ENCODE data around the gene PDZRN4.
"Not testable (repeated sequence)": the region's sequence is repeated elsewhere in the genome, so short reads cannot be mapped to it uniquely, and the experiment has no call there.

The PDZRN4 gene

DNA sequence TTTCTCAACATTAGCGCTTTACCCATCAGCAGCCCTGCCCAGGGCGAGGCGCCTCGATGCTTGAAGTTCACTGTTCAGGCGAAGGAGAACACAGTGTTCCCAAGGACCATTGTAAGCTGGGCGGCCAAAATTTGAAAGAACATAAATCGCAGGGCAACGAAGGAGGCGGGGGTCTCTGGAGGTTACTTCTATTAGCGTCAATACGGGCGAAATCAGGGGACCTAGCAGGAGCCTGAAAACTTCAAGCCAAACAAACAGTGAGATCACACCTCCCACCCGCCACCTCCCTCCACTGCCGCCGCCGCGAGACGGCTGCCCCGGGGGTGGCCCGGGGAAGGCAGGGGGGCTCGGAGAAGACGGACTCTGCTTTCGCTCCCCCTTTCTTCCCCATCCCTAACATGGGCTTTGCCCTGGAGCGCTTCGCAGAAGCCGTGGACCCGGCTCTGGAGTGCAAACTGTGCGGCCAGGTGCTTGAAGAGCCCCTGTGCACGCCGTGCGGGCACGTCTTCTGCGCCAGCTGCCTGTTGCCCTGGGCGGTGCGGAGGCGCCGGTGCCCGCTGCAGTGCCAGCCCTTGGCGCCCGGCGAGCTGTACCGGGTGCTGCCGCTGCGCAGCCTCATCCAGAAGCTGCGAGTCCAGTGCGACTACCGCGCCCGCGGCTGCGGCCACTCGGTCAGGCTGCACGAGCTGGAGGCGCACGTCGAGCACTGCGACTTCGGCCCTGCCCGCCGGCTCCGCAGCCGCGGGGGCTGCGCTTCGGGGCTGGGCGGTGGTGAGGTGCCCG, at the start of gene PDZRN4:
PDZRN4 (plus strand) TSS at position 263 of the 783 bp plus-strand sequence.
- in situ Hi-C loops (cut with MboI; ENCODE audit: low sequenced_read_pairs) = no loop called here

DNA sequence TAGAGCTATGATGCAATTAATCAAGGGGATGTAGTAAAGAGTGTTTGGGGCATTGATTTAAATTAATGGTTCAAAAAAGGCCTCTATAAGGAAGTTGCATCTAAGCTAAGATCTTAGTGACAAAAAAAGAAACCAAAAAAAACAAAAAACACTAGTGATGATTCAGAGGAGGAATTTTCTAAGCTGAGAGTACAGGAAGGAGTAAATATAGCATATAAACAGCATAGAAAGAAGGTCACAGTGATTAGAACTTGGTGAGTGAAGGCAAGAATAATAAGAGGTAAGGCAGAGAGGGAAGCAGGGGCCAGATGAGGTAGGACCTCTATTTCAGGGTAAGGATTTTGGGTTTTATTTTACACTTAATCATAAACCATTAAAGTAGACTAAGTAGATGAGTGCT, 48.0 kb upstream of the PDZRN4 start:
- in situ Hi-C loops (cut with MboI; ENCODE audit: low sequenced_read_pairs) = no loop called here

- in situ Hi-C loops (cut with MboI; ENCODE audit: low sequenced_read_pairs) = no loop called here
These were observed 47.0 kb upstream of the PDZRN4 start for GRCh38 chr12:41141104-41141503.

DNA sequence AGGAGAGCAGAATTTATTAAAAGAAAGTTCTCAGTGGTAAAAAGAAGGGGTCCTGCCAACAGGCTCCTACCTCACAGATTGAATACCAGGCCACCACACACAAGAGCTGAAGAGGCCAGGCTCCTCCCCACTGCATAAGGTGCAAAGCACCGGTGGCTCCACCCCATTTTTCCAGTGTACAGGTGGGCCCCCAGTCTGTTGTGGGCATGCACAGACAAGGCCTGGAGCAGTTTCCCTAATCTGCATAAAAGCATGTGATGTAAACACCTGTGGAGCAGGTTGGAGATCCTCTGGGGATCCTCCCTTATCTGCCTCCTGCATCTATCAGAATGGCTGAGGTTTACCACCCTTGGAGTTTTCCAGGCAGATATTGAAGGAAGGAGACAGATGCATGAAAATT, 45.7 kb upstream of the PDZRN4 start:
- in situ Hi-C loops (cut with MboI; ENCODE audit: low sequenced_read_pairs) = no loop called here

DNA sequence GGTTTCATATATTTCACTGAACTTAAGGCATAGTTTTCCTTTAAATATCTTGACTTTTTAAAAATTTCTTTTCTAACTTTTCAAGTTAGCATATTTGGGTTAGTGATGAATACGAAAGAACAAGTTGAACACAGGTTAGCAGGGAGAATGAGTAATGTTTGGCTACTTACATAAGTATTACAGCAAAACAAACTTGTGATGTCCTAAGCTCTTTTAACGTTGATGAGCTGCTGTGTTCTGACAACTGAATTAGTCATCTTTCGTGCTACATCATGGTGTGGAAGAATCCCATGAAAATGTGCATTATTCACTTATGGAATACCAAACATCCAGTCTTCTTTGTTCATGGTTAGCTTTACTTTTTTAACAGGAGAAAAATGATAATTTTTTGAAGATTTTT, 36.3 kb upstream of the PDZRN4 start:
- in situ Hi-C loops (cut with MboI; ENCODE audit: low sequenced_read_pairs) = no loop called here

- in situ Hi-C loops (cut with MboI; ENCODE audit: low sequenced_read_pairs) = no loop called here
These were observed 25.7 kb upstream of the PDZRN4 start for GRCh38 chr12:41162461-41162860.

- in situ Hi-C loops (cut with MboI; ENCODE audit: low sequenced_read_pairs) = no loop called here
These were observed 20.4 kb upstream of the PDZRN4 start for GRCh38 chr12:41167701-41168100.

- in situ Hi-C loops (cut with MboI; ENCODE audit: low sequenced_read_pairs) = no loop called here
These were observed 13.5 kb upstream of the PDZRN4 start for GRCh38 chr12:41174602-41175001.

DNA sequence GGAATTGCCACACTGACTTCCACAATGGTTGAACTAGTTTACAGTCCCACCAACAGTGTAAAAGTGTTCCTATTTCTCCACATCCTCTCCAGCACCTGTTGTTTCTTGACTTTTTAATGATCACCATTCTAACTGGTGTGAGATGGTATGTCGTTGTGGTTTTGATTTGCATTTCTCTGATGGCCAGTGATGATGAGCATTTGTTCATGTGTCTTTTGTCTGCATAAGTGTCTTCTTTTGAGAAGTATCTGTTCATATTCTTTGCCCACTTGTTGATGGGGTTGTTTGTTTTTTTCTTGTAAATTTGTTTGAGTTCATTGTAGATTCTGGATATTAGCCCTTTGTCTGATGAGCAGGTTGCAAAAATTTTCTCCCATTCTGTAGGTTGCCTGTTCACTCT, 8.6 kb upstream of the PDZRN4 start:
- in situ Hi-C loops (cut with MboI; ENCODE audit: low sequenced_read_pairs) = not testable (repeated sequence)

GRCh38 chr12:41184864-41185263, 3.3 kb upstream of the PDZRN4 start:
- in situ Hi-C loops (cut with MboI; ENCODE audit: low sequenced_read_pairs) = no loop called here

DNA sequence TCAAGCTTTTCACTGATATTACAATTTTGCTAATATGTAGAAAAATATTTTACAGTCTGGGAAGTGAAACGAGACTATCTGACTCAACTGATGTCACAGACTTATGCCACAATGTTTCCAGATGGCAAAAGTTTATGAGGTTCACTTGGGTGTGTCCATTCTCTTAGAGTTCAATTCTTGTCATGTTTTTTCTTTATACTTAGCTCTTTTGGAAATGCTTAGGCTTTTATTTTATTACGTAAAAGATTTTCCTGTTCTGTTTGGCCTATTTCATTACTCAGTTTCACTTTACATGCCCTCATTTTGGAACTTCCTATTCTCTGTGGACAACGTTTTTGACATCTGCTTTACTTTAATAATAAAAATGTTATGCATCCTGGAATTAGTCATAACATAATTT, 2.1 kb upstream of the PDZRN4 start:
- in situ Hi-C loops (cut with MboI; ENCODE audit: low sequenced_read_pairs) = no loop called here

GRCh38 chr12:41188841-41189394, 798 bp downstream of the PDZRN4 start:
- in situ Hi-C loops (cut with MboI; ENCODE audit: low sequenced_read_pairs) = no loop called here

DNA sequence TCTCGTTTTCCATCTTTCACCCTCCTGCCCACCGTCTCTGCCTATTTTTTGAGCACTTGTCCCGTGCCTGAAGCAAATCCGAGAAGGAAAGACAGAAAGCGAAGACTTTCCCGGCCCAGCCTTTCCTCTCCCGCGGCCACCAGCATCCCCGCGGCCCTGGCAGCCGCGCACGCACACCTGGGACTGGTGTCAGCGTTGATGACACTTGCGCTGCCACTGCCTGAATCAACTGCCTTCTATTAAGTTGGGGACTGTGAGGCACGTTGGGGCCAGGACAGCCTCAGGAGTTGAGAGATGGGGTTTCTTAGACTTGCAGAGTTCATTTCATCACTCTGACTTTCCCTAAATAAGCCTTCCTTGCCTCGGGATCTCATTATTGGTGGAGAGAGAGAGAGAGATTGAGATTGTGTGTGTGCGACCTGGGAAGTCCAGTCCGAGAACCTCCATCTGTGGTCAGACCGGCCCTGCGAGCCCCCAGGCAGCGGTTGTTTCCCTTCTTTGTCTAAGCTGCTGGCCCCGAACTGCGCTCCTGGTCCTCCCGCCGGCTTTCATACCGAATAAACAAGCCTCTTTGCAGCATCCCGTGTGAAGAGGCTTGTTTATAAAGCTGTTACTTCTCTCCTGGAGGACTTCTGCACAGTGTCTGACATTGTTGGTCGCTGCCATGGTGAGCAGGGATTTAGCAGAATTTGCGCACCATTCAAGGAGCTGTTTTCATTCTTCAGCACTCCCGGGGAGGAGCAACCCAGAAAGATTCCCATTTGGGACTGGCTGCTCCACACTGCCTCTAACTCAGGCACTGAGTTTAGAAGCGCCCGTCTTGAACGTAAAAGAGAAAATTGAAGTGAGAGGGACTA, 1.5 kb downstream of the PDZRN4 start:
- in situ Hi-C loops (cut with MboI; ENCODE audit: low sequenced_read_pairs) = no loop called here

DNA sequence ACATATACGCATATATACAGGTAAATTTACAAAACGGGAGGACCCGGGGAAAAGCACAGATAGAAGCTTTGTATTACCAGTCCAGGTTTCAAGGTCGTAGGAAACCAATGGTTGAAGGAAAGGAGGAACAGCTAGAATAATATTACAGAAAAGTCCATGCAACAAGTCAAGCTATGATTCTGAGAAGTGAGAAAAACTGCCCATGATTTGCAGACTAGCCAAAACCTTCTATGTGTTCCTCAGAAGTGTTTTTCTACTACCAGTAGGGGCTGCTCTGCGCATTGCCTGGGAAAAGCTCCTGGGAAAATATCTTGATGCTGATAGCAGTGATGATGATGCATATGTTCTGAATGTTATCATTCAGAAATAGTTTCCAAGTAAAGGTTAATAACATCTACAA, 2.2 kb downstream of the PDZRN4 start:
- in situ Hi-C loops (cut with MboI; ENCODE audit: low sequenced_read_pairs) = no loop called here

- in situ Hi-C loops (cut with MboI; ENCODE audit: low sequenced_read_pairs) = not testable (repeated sequence)
These were observed 3.4 kb downstream of the PDZRN4 start for GRCh38 chr12:41191549-41191948.

GRCh38 chr12:41193311-41193710, 5.2 kb downstream of the PDZRN4 start:
- in situ Hi-C loops (cut with MboI; ENCODE audit: low sequenced_read_pairs) = no loop called here

GRCh38 chr12:41202051-41202450, 13.9 kb downstream of the PDZRN4 start:
- in situ Hi-C loops (cut with MboI; ENCODE audit: low sequenced_read_pairs) = no loop called here

GRCh38 chr12:41205070-41205709, 17.1 kb downstream of the PDZRN4 start:
- in situ Hi-C loops (cut with MboI; ENCODE audit: low sequenced_read_pairs) = no loop called here

DNA sequence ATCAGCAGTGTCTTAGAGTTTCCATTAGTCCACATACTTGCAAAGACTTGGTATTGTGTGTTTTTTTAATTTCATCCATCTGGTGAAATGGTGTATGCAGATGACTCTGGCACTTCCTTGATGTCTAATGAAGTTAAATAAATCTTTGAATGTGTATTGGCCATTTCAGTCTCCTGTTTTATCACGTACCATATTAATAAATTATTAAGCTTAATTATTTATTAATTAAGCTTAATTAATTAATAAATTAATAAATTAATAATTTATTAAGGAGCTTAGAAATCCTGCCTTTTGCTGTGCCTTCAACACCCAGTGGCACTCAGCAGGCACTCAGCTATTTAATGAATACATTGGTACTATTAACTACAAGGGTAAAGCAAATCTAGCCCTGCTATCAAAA, 18.2 kb downstream of the PDZRN4 start:
- in situ Hi-C loops (cut with MboI; ENCODE audit: low sequenced_read_pairs) = no loop called here

DNA sequence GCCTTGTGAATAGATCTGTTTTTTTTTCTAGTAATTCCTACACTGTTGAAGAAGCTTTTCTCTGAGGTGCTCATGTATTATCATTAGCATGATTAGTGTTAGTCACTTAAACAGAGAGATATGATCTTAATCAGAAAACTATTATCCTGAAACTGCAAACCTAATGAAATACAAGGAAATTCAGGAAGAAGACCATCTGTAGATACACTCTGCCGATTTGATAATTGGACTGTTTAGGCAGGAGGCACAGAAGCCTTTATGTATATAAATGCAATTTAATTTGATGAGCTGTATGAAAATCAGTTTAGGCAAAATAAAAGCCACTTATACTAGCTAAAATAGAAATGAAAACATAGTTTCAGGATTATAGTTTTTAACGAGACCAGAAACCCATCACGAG, 23.3 kb downstream of the PDZRN4 start:
- in situ Hi-C loops (cut with MboI; ENCODE audit: low sequenced_read_pairs) = no loop called here

- in situ Hi-C loops (cut with MboI; ENCODE audit: low sequenced_read_pairs) = no loop called here
These were observed 24.5 kb downstream of the PDZRN4 start for GRCh38 chr12:41212625-41213024.

Data from hTERT RPE-1 (cell line).